Cardiac muscle cell (in vitro differentiated cells and primary cell): ENCODE measurements around the gene DRD4. TPM values are rescaled to one million over a fixed set of nuclear protein-coding genes. Genes with fewer than 3 reads are reported as not detected.

ENCODE experiments used
- DNase-seq, 2 donors: peaks; one replicate each; pipeline versions ENCODE4 v3.0.0 to v3.0.0-alpha.2; 2010 to 2017; ENCODE audit warnings: low read depth in 1 of 2, low spot score in 1 of 2
- H3K27ac ChIP-seq: fragments of 200-600 bp; sonication (generic); 2 replicates; pipeline ENCODE4 v1.5.1; 2016
- H3K27me3 ChIP-seq: fragments of 200-600 bp; sonication (generic); 2 replicates; pipeline ENCODE4 v1.6.0; 2016; ENCODE audit warnings: control low read depth
- H3K36me3 ChIP-seq: fragments of 200-600 bp; sonication (generic); 2 replicates; pipeline ENCODE4 v1.5.1; 2016; ENCODE audit warnings: control low read depth
- H3K4me1 ChIP-seq: fragments of 200-600 bp; sonication (generic); 2 replicates; pipeline ENCODE4 v1.8.1; 2017; ENCODE audit warnings: low read depth, mild to moderate bottlenecking, mixed run types
- H3K4me3 ChIP-seq: fragments of 200-600 bp; sonication (generic); 2 replicates; pipeline ENCODE4 v1.5.1; 2016; ENCODE audit warnings: mild to moderate bottlenecking
- H3K9me3 ChIP-seq: fragments of 200-600 bp; sonication (generic); 2 replicates; pipeline ENCODE4 v1.5.1; 2017; ENCODE audit warnings: low read depth, mild to moderate bottlenecking, control low read depth
- polyA plus RNA-seq: library from polyadenylated mRNA; unstranded; fragments of >200 nt; fragmentation: Nextera tagmentation; extraction: Ambion mirVana; gene quantifications from 2 replicates; pipeline ENCODE4 v1.2.1, GENCODE V29; 2016
- total RNA-seq: library from RNA; depleted of rRNA; stranded (reverse); fragments of >200 nt; gene quantifications from 2 replicates; pipeline ENCODE4 v1.2.3, GENCODE V29; 2016
- TF ChIP-seq, protein P1 (sequence below): IDR thresholded peaks from 2 replicates; pipeline ENCODE4 v1.5.1; 2012; ENCODE audit warnings: low read depth, mild to moderate bottlenecking, low read length

Gene DRD4
- total and polyA plus RNA-seq, 2 experiments from 2014 or later, result 0.75 to 1.2 TPM

DNA sequence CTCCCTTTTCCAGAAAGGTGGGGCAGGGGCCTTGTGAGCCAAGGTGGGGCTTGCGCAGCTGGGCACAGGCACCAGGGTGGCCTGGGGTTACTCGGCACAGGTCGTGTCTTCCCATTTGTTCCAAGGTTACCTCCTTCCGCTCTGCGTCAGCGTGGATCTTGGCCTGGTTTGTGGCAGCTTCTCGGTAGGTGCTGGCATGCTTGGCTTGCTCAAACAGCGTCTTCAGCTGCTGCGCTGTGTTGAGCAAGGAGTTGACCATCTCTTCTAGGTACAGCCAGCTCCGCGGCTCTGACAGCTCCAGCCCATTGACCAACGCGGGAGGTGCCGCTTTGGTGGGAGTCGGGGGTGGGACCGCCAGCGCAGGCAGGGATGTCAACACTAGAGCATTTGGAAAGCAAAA is 37.3 kb downstream of the DRD4 start:
- Histone ChIP-seq H3K9me3 (no peaks in the 10 kb centered on the region), H3K4me1 (no peaks in the 10 kb centered on the region), H3K27ac (no peak overlapping the region), H3K27me3 (no peaks in the 10 kb centered on the region), H3K4me3 (no peak overlapping the region), H3K36me3 (peaks cover 21% of the 10 kb centered on the region)
- TF ChIP-seq, protein P1, sequence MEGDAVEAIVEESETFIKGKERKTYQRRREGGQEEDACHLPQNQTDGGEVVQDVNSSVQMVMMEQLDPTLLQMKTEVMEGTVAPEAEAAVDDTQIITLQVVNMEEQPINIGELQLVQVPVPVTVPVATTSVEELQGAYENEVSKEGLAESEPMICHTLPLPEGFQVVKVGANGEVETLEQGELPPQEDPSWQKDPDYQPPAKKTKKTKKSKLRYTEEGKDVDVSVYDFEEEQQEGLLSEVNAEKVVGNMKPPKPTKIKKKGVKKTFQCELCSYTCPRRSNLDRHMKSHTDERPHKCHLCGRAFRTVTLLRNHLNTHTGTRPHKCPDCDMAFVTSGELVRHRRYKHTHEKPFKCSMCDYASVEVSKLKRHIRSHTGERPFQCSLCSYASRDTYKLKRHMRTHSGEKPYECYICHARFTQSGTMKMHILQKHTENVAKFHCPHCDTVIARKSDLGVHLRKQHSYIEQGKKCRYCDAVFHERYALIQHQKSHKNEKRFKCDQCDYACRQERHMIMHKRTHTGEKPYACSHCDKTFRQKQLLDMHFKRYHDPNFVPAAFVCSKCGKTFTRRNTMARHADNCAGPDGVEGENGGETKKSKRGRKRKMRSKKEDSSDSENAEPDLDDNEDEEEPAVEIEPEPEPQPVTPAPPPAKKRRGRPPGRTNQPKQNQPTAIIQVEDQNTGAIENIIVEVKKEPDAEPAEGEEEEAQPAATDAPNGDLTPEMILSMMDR, result no peak
- no peak for DNase-seq

DNA sequence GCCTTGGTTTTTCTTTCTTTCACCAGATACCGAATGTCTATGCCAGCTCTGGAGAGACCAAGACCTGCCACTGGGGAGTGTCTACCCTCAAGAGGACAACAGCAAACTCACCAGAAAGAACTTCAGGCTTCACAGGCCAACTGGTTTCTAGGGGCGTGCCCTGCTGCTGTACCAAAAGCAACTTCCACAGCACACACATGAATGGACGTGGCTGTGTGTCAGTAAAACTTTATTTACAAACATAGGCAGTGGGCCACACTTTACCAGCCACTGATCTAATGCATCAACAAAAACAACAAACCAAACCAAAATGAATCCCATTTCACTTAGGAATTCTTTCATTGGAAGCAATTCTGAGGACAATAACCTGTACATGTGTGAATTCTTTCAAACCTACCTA is 41.2 kb downstream of the DRD4 start:
- TF ChIP-seq, protein P1, result no peak
- Histone ChIP-seq H3K4me1 (no peaks in the 10 kb centered on the region), H3K9me3 (no peaks in the 10 kb centered on the region), H3K4me3 (no peak overlapping the region), H3K27me3 (no peaks in the 10 kb centered on the region), H3K36me3 (peaks cover 24% of the 10 kb centered on the region), H3K27ac (no peak overlapping the region)
- no peak for DNase-seq

DNA sequence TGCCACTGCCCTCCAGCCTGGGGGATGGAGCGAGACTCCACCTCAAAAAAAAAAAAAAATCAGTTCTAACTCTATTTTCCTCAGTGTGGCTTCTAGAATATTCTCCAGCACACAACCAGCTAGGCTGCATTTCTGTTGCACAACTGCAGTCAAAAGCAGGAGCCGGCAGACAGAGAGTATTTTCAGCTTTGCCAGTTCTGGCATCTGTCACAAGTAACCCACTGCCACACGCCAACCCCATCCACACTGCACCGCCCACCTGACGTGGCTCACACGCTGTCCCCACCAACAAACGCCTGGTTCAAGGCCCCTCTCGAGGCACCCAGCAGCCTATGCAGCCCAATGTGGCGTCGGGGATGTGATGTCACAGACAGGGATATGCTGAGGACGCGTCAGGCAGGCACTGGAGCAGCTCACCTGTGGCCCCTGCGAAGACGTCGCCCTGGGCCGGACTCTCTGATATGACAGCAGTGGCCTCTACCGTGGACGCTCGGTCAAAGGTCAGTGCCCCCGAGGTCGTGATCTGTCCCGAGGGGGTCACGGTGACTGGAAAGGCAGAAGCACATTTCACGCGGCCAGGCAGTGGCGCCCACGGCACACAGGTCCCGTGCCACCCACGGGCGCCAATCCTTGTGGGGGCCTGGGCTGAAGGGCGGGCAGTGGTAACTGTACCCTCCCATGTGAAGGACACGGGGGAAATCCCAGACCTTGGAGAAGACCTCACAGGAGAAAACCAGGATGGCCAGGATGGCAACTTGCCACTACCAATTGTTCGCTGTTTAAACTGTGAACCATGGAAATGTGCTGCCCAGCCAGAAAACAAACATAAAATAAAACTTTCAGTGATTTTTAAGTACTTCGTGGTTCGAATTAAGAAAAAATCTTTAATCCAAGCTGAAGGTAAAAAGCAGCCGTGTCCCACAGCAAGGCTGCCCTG is 42.5 kb downstream of the DRD4 start:
- no peak overlapping the region for H3K27ac ChIP-seq
- peaks cover 23% of the 10 kb centered on the region for H3K36me3 ChIP-seq
- no peaks in the 10 kb centered on the region for H3K9me3 ChIP-seq
- H3K27me3 ChIP-seq, result no peaks in the 10 kb centered on the region
- no peak overlapping the region for H3K4me3 ChIP-seq
- TF ChIP-seq, protein P1, result no peak
- no peak for DNase-seq
- H3K4me1 ChIP-seq, result no peaks in the 10 kb centered on the region

DNA sequence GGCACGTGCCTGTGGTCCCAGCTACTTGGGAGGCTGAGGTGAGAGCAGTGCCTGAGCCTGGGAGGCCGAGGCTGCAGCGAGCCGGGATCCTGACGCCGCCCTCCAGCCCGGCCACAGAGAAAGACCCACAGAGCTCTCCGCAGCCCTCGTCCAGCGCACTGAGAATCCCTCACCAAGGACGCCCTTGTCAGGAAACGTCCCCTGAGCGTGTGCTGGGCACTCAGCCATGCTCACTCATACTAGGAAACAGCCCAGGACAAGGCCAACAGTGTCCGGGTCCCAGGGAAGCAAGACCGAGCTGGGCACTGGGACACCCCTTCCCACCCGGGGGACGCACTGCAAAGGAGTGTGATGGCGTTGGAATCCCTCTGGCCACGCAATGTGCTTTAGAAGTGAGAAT is 43.4 kb downstream of the DRD4 start:
- H3K4me3 ChIP-seq, result no peak overlapping the region
- no peaks in the 10 kb centered on the region for H3K27me3 ChIP-seq
- no peaks in the 10 kb centered on the region for H3K9me3 ChIP-seq
- H3K36me3 ChIP-seq, result peaks cover 25% of the 10 kb centered on the region
- TF ChIP-seq, protein P1, result no peak
- no peaks in the 10 kb centered on the region for H3K4me1 ChIP-seq
- no peak for DNase-seq
- H3K27ac ChIP-seq, result no peak overlapping the region

DNA sequence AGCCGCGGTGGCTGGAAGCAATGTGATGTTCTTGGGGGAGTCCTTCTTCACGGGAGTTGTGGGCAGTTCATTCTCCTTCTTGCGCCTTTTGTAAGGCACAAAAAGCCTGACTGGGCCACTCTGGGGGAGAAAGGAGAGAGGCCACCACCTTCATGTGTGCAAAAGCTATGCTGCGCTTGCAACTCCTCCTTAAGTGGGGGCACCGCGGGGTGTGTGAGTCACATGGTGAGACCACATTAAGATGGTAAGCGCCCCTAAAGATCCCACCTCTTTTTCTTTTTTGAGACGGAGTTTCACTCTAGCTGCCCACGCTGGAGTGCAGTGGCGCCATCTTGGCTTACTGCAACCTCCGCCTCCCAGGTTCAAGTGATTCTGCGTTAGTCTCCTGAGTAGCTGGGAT is 43.9 kb downstream of the DRD4 start:
- Histone ChIP-seq H3K36me3 (peaks cover 28% of the 10 kb centered on the region), H3K4me1 (no peaks in the 10 kb centered on the region), H3K27me3 (no peaks in the 10 kb centered on the region), H3K27ac (no peak overlapping the region), H3K9me3 (no peaks in the 10 kb centered on the region), H3K4me3 (no peak overlapping the region)
- no peak for DNase-seq
- TF ChIP-seq, protein P1, result no peak
